Activated CD4-positive, alpha-beta T cell treated with anti-CD3 and anti-CD28 coated beads, Interleukin-2, amount 10 ng/mL, durations not matched to agents 24 days and 14 days (primary cell): ENCODE results near the gene ZPBP2. TPM values are rescaled to one million over a fixed set of nuclear protein-coding genes. Genes with fewer than 3 reads are reported as not detected.

ENCODE experiments used
- DNase-seq: peaks from one replicate; pipeline ENCODE4 v3.0.0; 2022
- H3K27ac Mint-ChIP-seq: one replicate; pipeline ENCODE4 v1.8.0; 2022; ENCODE audit warnings: mild to moderate bottlenecking, mixed read lengths
- H3K27me3 Mint-ChIP-seq: one replicate; pipeline ENCODE4 v1.8.0; 2022; ENCODE audit warnings: mixed read lengths
- H3K36me3 Mint-ChIP-seq: one replicate; pipeline ENCODE4 v1.8.0; 2022; ENCODE audit warnings: low read depth, mild to moderate bottlenecking, mixed read lengths
- H3K4me1 Mint-ChIP-seq: one replicate; pipeline ENCODE4 v1.8.0; 2021; ENCODE audit warnings: mixed read lengths
- H3K4me3 Mint-ChIP-seq: one replicate; pipeline ENCODE4 v1.8.0; 2022; ENCODE audit warnings: mild to moderate bottlenecking, moderate library complexity, mixed read lengths
- H3K9me3 Mint-ChIP-seq: one replicate; pipeline ENCODE4 v1.8.0; 2021; ENCODE audit warnings: mixed read lengths
- intact Hi-C: fragments of 100-400 bp; cut with micrococcal nuclease; formaldehyde crosslinking; loops from one replicate; pipeline ENCODE4 v1.15.1; 2023
- total RNA-seq: library from RNA; stranded (reverse); gene quantifications from 2 replicates; pipeline ENCODE4 v1.2.3, GENCODE V29; 2022

ZPBP2 gene, protein sequence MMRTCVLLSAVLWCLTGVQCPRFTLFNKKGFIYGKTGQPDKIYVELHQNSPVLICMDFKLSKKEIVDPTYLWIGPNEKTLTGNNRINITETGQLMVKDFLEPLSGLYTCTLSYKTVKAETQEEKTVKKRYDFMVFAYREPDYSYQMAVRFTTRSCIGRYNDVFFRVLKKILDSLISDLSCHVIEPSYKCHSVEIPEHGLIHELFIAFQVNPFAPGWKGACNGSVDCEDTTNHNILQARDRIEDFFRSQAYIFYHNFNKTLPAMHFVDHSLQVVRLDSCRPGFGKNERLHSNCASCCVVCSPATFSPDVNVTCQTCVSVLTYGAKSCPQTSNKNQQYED
- total RNA-seq: not detected in 2 replicates

GRCh38 chr17:39867880-39868553, at the start of gene ZPBP2:
TSS of gene ZPBP2 (plus strand) at chr17:39868202. CDS start at chr17:39868355, 153 bp downstream.
- peak; percentile 76 for DNase-seq
- no peaks in the 10 kb centered on the region for H3K9me3 Mint-ChIP-seq
- H3K4me1 Mint-ChIP-seq: peaks cover 41% of the 10 kb centered on the region
- H3K36me3 Mint-ChIP-seq: no peaks in the 10 kb centered on the region
- H3K27ac Mint-ChIP-seq: peak within 1 kb of the TSS; percentile 94
- H3K4me3 Mint-ChIP-seq: peak within 1 kb of the TSS; percentile 65
- peaks cover 8% of the 10 kb centered on the region for H3K27me3 Mint-ChIP-seq
- intact Hi-C loops: loop anchor here (1.0 to 5.0 kb wide), 5 partner anchors 58 to 181 kb away; partner anchors contain the start of gene PGAP3

DNA sequence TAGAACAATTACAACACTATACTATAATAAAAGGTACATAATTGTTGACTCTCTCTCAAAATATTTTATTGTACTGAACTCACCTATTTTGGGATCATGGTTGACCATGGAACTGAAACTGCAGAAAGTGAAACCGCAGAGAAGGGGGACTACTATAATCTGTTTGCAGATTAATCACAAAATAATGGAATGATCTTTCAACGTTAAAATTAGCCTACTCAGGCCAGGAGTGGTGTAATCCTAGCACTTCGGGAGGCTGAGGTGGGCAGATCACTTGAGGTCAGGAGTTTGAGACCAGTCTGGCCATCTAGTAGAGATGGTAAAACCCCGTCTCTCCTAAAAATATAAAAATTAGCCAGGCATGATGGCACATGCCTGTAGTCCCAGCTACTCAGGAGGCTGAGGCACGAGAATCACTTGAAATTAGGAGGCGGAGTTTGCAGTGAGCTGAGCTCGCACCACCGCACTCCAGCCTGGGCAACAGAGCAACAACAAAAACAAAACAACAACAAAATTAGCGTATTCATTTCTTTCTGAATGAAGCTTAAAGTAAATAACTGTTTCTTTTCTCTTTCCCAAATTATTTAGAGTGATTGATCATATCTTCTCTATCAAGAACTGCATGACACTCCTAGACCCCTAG, 49.5 kb upstream of the ZPBP2 start:
- Mint-ChIP-seq H3K27ac (peak overlapping the region; percentile 41), H3K4me1 (peaks cover 32% of the 10 kb centered on the region), H3K36me3 (peaks cover 34% of the 10 kb centered on the region), H3K27me3 (no peaks in the 10 kb centered on the region), H3K9me3 (peaks cover 4% of the 10 kb centered on the region), H3K4me3 (peak overlapping the region; percentile 9)
- intact Hi-C loops: no loop called here
- peak; percentile 61 for DNase-seq

DNA sequence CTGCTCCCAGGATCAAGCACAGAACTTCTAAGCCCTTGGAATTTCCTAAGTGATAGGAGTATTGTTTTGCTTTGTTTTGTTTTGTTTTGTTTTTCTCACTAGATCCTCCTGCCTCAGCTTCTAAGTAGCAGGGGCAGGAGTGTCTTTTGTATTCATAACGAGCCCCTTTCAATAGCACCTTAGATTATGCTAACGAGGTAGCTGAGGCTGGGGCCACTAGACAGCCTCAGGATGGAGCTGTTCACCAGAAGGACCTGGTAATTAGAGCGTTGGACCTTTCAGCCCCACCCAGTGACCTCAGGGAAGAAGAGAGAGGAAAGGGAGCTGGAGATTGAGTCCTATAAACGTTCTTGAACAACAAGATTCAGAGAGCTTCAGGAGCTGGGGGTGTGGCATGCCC, 47.5 kb upstream of the ZPBP2 start:
- peaks cover 14% of the 10 kb centered on the region for H3K9me3 Mint-ChIP-seq
- intact Hi-C loops: no loop called here
- H3K4me1 Mint-ChIP-seq: peaks cover 21% of the 10 kb centered on the region
- H3K36me3 Mint-ChIP-seq: peaks cover 51% of the 10 kb centered on the region
- no peaks in the 10 kb centered on the region for H3K27me3 Mint-ChIP-seq
- no peak overlapping the region for H3K4me3 Mint-ChIP-seq
- DNase-seq: peak; percentile 54
- H3K27ac Mint-ChIP-seq: peak overlapping the region; percentile 6

DNA sequence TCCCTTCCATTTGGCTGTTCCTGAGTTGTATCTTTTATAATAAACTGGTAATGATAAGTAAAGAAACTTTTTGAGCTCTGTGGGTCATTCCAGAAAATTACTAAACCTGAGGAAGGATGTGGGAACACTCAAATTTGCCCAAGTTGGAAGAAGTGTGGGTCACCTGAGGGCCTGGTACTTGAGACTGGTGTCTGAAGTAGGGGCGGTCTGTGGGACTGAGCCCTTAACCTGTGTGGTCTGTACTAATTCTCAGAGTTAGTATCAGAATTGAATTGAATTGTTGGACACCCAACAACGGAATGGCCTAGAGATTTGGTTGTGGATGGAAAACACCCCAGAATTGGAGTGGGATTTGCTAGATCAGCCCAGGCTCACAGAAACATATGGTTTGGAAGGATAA, 47.0 kb upstream of the ZPBP2 start:
- peaks cover 21% of the 10 kb centered on the region for H3K4me1 Mint-ChIP-seq
- H3K36me3 Mint-ChIP-seq: peaks cover 54% of the 10 kb centered on the region
- H3K4me3 Mint-ChIP-seq: no peak overlapping the region
- intact Hi-C loops: no loop called here
- no peak overlapping the region for H3K27ac Mint-ChIP-seq
- H3K9me3 Mint-ChIP-seq: peaks cover 15% of the 10 kb centered on the region
- H3K27me3 Mint-ChIP-seq: no peaks in the 10 kb centered on the region
- DNase-seq: peak; percentile 47

DNA sequence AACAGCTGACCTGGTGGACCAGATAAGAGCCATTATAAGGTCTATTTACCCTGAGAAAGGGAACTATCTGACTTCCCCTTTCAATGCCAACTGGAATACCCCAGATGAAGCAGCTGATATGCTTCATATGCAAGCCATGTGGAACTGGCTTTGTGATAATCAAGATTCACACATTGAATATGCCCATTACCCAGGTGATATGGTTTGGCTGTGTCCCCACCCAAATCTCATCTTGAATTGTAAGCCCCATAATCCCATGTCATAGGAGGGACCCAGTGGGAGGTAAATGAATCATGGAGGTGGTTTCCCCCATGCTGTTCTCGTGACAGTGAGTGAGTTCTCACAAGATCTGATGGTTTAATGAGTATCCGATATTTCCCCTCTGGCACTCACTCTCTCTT, 46.0 kb upstream of the ZPBP2 start:
- H3K36me3 Mint-ChIP-seq: peaks cover 65% of the 10 kb centered on the region
- peaks cover 15% of the 10 kb centered on the region for H3K9me3 Mint-ChIP-seq
- no peaks in the 10 kb centered on the region for H3K27me3 Mint-ChIP-seq
- peak; percentile 54 for DNase-seq
- intact Hi-C loops: no loop called here
- no peak overlapping the region for H3K27ac Mint-ChIP-seq
- H3K4me3 Mint-ChIP-seq: no peak overlapping the region
- H3K4me1 Mint-ChIP-seq: peaks cover 26% of the 10 kb centered on the region

- intact Hi-C loops: no loop called here
- no peaks in the 10 kb centered on the region for H3K27me3 Mint-ChIP-seq
- H3K36me3 Mint-ChIP-seq: peaks cover 77% of the 10 kb centered on the region
- peaks cover 15% of the 10 kb centered on the region for H3K9me3 Mint-ChIP-seq
- H3K4me3 Mint-ChIP-seq: no peak overlapping the region
- peaks cover 26% of the 10 kb centered on the region for H3K4me1 Mint-ChIP-seq
- DNase-seq: peak; percentile 66
- H3K27ac Mint-ChIP-seq: no peak overlapping the region
These were observed 44.5 kb upstream of the ZPBP2 start for GRCh38 chr17:39823407-39824054.

DNA sequence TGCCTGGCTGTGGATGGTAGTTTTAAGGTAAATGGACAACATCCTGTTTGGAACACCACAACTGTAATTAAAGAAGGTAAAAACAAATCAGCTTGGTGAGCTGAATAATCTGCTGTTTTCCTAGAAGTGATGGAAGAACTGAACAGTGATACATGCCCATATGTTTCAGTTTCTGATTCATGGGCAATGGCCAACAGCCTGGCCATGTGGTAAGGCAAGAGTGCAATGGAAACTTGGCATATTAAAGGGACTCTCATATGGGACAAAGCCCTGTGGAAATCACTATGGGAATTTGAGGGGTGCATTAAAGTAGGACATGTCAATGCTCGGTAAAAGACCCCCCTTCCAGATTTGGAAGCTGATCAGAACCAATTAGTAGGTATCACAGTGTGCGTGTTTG, 41.7 kb upstream of the ZPBP2 start:
- DNase-seq: peak; percentile 50
- Mint-ChIP-seq H3K27me3 (no peaks in the 10 kb centered on the region), H3K9me3 (peaks cover 15% of the 10 kb centered on the region), H3K4me1 (peaks cover 10% of the 10 kb centered on the region), H3K4me3 (no peak overlapping the region), H3K27ac (no peak overlapping the region), H3K36me3 (peaks cover 75% of the 10 kb centered on the region)
- intact Hi-C loops: no loop called here

DNA sequence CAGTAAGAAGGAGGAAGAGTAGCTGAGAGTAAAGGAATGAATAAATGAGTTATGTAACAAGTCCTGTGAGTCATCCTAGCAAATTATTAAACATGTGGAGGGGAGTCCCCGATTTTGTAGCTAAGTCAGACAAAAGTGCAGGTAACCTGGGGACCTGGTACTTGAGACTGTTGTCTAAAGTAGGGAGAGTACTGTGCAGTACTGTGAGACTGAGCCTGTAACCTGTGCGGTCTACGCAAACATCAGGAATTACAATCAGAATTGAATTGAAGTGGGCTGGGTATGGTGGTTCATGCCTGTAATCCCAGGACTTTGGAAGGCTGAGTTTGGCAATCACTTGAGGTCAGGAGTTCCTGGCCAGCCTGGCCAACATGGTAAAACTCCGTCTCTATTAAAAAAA, 39.6 kb upstream of the ZPBP2 start:
- Mint-ChIP-seq H3K27ac (no peak overlapping the region), H3K9me3 (peaks cover 12% of the 10 kb centered on the region), H3K4me1 (peaks cover 8% of the 10 kb centered on the region), H3K27me3 (no peaks in the 10 kb centered on the region), H3K4me3 (no peak overlapping the region), H3K36me3 (peaks cover 60% of the 10 kb centered on the region)
- no peak for DNase-seq
- intact Hi-C loops: no loop called here

- Mint-ChIP-seq H3K36me3 (peaks cover 43% of the 10 kb centered on the region), H3K27ac (no peak overlapping the region), H3K4me3 (no peak overlapping the region), H3K9me3 (peaks cover 11% of the 10 kb centered on the region), H3K4me1 (peaks cover 3% of the 10 kb centered on the region), H3K27me3 (no peaks in the 10 kb centered on the region)
- no peak for DNase-seq
- intact Hi-C loops: no loop called here
These were observed 36.4 kb upstream of the ZPBP2 start for GRCh38 chr17:39831588-39831987.

DNA sequence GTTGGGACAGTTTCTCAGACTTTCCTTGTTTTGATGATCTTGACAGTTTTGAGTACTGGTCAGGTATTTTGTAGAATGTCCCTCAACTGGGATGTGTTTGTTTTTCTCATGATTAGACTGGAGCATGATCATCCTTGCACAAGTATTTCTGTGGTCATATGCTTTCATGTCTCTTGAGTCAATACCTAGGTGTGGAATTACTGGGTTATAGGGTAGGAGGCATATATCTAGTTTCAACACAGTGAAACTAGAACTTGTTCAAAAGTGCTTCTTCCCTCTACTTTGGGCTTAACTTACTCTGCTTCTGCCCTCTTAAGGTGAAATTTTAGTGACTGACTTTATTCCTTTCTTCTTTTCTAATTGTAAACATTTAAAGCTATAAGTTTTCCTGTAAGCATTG, 34.0 kb upstream of the ZPBP2 start:
- peaks cover 33% of the 10 kb centered on the region for H3K36me3 Mint-ChIP-seq
- H3K27me3 Mint-ChIP-seq: no peaks in the 10 kb centered on the region
- H3K27ac Mint-ChIP-seq: no peak overlapping the region
- H3K9me3 Mint-ChIP-seq: peaks cover 19% of the 10 kb centered on the region
- intact Hi-C loops: no loop called here
- DNase-seq: peak; percentile 33
- H3K4me3 Mint-ChIP-seq: no peak overlapping the region
- no peaks in the 10 kb centered on the region for H3K4me1 Mint-ChIP-seq

GRCh38 chr17:39835038-39835786, 32.8 kb upstream of the ZPBP2 start:
- Mint-ChIP-seq H3K36me3 (peaks cover 44% of the 10 kb centered on the region), H3K4me3 (no peak overlapping the region), H3K9me3 (peaks cover 27% of the 10 kb centered on the region), H3K27me3 (no peaks in the 10 kb centered on the region), H3K4me1 (no peaks in the 10 kb centered on the region), H3K27ac (no peak overlapping the region)
- DNase-seq: peak; percentile 47
- intact Hi-C loops: no loop called here

DNA sequence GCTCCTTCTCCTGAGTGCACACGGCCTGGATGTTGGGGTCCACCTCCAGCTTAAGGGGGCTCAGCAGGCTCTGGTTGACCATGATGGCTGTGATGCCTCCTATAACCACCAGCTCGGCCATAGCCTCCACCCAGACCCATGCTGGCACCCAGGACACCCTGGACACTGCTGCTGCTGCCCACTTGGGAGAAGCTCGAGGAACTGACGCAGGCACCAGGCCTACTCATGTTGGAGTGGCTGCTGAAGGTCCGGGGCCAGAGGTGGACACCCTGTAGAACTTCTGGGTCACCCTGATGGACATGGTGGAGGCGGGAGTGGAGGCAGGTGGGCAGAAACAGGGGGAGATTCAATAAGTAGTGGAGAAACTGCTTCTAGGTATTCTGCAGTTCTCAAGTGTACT, 31.9 kb upstream of the ZPBP2 start:
- Mint-ChIP-seq H3K4me1 (no peaks in the 10 kb centered on the region), H3K4me3 (no peak overlapping the region), H3K27ac (no peak overlapping the region), H3K36me3 (peaks cover 45% of the 10 kb centered on the region), H3K9me3 (peaks cover 28% of the 10 kb centered on the region), H3K27me3 (no peaks in the 10 kb centered on the region)
- intact Hi-C loops: no loop called here
- peak; percentile 46 for DNase-seq

DNA sequence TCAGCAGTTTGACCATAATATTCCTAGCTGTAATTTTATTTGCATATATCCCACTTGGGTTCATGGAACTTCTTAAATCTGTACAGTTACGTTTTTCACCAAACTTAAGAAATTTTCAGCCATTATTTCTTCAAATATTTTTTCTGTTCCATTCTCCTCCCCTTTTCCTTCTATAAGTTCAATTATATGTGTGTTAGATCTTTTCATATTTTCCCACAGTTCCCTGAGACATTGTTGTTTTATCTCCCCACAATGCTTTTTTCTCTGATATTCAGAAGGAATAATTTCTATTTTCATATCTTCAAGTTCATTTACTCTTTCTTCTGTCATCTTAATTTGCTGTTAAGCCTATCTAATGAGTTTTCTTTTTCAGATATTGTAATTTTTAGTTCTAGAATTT, 29.9 kb upstream of the ZPBP2 start:
- no peak for DNase-seq
- H3K27ac Mint-ChIP-seq: no peak overlapping the region
- H3K36me3 Mint-ChIP-seq: peaks cover 51% of the 10 kb centered on the region
- H3K4me3 Mint-ChIP-seq: no peak overlapping the region
- intact Hi-C loops: no loop called here
- peaks cover 6% of the 10 kb centered on the region for H3K4me1 Mint-ChIP-seq
- no peaks in the 10 kb centered on the region for H3K27me3 Mint-ChIP-seq
- peaks cover 28% of the 10 kb centered on the region for H3K9me3 Mint-ChIP-seq
